Fibroblast of lung (primary cell): ENCODE results near the gene CCDC183. TPM values are rescaled to one million over a fixed set of nuclear protein-coding genes. Genes with fewer than 3 reads are reported as not detected.
"Not testable (repeated sequence)": the region's sequence is repeated elsewhere in the genome, so short reads cannot be mapped to it uniquely, and the experiment has no call there.

Experiments
- DNase-seq, 2 donors: peaks; one replicate each; pipeline versions ENCODE4 v3.0.0 to v3.0.0-alpha.2; 2010; ENCODE audit warnings: low read depth in 2 of 2
- H2AFZ ChIP-seq: 2 replicates; pipeline ENCODE4 v1.5.1; 2012; ENCODE audit warnings: low read length, control low read depth, inconsistent platforms
- H3K27ac ChIP-seq: 2 replicates; pipeline ENCODE4 v1.5.1; 2011; ENCODE audit warnings: low read length, control low read depth; ENCODE audit not compliant: insufficient read depth
- H3K27me3 ChIP-seq: 2 replicates; pipeline ENCODE4 v1.5.1; 2011; ENCODE audit warnings: mild to moderate bottlenecking, low read length; ENCODE audit not compliant: control insufficient read depth, insufficient read depth
- H3K36me3 ChIP-seq: 2 replicates; pipeline ENCODE4 v1.5.1; 2011; ENCODE audit warnings: low read length; ENCODE audit not compliant: control insufficient read depth, insufficient read depth
- H3K4me1 ChIP-seq: 2 replicates; pipeline ENCODE4 v1.5.1; 2011; ENCODE audit warnings: low read length; ENCODE audit not compliant: control insufficient read depth, insufficient read depth; ENCODE audit errors: extremely low read depth
- H3K4me2 ChIP-seq: 2 replicates; pipeline ENCODE4 v1.5.1; 2011; ENCODE audit warnings: low read length, control low read depth; ENCODE audit not compliant: insufficient read depth; ENCODE audit errors: extremely low read depth
- H3K4me3 ChIP-seq, 4 experiments: fragments of 200-600 bp in 1 of 4; sonication (generic) in 1 of 4; replicated peaks in 1 of 4; 2 replicates each; pipeline ENCODE4 v1.5.1; 2011 to 2016; ENCODE audit warnings: low read length in 4 of 4, low read depth in 3 of 4, mild to moderate bottlenecking in 3 of 4, control low read depth in 2 of 4, inconsistent platforms in 1 of 4, mixed read lengths in 1 of 4; ENCODE audit not compliant: insufficient read depth in 1 of 4; ENCODE audit errors: control extremely low read depth in 1 of 4
- H3K79me2 ChIP-seq: 2 replicates; pipeline ENCODE4 v1.5.1; 2012; ENCODE audit warnings: mild to moderate bottlenecking, low read length, inconsistent platforms; ENCODE audit not compliant: control insufficient read depth, insufficient read depth
- H3K9ac ChIP-seq: 2 replicates; pipeline ENCODE4 v1.5.1; 2011; ENCODE audit warnings: mild to moderate bottlenecking, low read length, control low read depth; ENCODE audit not compliant: insufficient read depth
- H3K9me3 ChIP-seq: 2 replicates; pipeline ENCODE4 v1.5.1; 2012; ENCODE audit warnings: low read depth, low read length; ENCODE audit not compliant: control insufficient read depth, insufficient read depth
- H4K20me1 ChIP-seq: 2 replicates; pipeline ENCODE4 v1.5.1; 2011; ENCODE audit warnings: low read length; ENCODE audit not compliant: control insufficient read depth, insufficient read depth; ENCODE audit errors: extremely low read depth
- EZH2 ChIP-seq: IDR thresholded peaks from 2 replicates; pipeline ENCODE4 v1.5.1; 2012; ENCODE audit warnings: low read length, control low read depth, mild to moderate bottlenecking; ENCODE audit errors: missing control alignments
- polyA plus RNA-seq, 2 donors: library from polyadenylated mRNA; depleted of rRNA in 1 of 2; stranded (reverse) in 1 of 2; unstranded in 1 of 2; fragments of >200 nt; gene quantifications; 2 replicates each; pipeline ENCODE4 v1.2.1, GENCODE V29; 2011 to 2012; ENCODE audit warnings: missing spikeins in 1 of 2
- total RNA-seq: library from RNA; depleted of rRNA; stranded (reverse); fragments of >200 nt; gene quantifications from 2 replicates; pipeline ENCODE4 v1.2.1, GENCODE V29; 2014
- TF ChIP-seq, protein P1 (sequence below), 2 donors: IDR thresholded peaks in 1 of 2; conservative IDR thresholded peaks in 1 of 2; 1 replicate in 1 of 2; 2 replicates in 1 of 2; pipeline ENCODE4 v1.5.1; 2011 to 2012; ENCODE audit warnings: low read length in 2 of 2, control low read depth in 1 of 2, inconsistent platforms in 1 of 2, low read depth in 1 of 2, mild to moderate bottlenecking in 1 of 2

CCDC183 gene
- total and polyA plus RNA-seq, 2 donors (not counting 1 experiment from before 2014, with no cell fraction given) = 0.35 to 0.99 TPM

DNA sequence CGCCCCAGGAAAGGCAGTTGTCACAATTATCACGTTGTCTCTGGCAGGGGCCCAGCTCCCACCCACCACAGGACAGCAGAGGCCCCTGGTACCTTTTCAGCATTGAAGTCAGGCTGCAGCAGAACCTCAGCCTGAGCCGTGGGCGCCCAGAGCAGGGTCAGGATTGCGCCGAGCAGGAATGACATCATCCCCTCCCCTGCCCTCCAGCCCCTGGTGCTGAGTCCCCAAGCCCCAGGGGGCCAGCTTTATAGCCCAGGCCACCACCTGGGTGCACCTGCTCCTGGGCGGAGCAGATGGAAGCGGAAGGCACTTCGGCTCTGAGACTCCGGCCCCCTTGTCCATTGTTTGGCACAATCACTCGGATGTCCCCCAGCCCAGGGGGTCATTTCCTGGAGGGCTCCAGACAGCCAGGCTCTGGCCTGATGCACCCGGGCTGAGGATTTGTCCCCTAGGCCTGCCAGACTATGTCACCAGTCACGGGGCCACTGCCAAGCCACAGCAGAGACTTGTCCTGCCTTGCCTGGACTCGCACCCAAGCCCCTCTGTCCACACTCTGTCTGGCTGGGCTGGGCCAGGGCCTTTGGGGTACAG lies 31.7 kb upstream of the CCDC183 start, which contains the start of gene LCN15:
TSS of gene LCN15 (minus strand) at position 218 of the 591 bp plus-strand sequence. CDS start at position 188, 30 bp downstream.
- peaks cover 8% of the 10 kb centered on the region for H3K27me3 ChIP-seq
- no peaks in the 10 kb centered on the region for H4K20me1 ChIP-seq
- TF ChIP-seq, protein P1, sequence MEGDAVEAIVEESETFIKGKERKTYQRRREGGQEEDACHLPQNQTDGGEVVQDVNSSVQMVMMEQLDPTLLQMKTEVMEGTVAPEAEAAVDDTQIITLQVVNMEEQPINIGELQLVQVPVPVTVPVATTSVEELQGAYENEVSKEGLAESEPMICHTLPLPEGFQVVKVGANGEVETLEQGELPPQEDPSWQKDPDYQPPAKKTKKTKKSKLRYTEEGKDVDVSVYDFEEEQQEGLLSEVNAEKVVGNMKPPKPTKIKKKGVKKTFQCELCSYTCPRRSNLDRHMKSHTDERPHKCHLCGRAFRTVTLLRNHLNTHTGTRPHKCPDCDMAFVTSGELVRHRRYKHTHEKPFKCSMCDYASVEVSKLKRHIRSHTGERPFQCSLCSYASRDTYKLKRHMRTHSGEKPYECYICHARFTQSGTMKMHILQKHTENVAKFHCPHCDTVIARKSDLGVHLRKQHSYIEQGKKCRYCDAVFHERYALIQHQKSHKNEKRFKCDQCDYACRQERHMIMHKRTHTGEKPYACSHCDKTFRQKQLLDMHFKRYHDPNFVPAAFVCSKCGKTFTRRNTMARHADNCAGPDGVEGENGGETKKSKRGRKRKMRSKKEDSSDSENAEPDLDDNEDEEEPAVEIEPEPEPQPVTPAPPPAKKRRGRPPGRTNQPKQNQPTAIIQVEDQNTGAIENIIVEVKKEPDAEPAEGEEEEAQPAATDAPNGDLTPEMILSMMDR (conservative IDR thresholded peaks at IDR 0.05 in 1 of 2, IDR thresholded peaks at IDR 0.05 in 1 of 2; ENCODE audit: low read depth in 1 of 2, low read length in 2 of 2) = no peak
- TF ChIP-seq EZH2 = no peak
- H3K9me3 ChIP-seq = no peaks in the 10 kb centered on the region
- DNase-seq = no peak
- H3K4me2 ChIP-seq = no peak within 1 kb of the TSS
- H3K36me3 ChIP-seq = no peaks in the 10 kb centered on the region
- H3K4me3 ChIP-seq = no peak within 1 kb of the TSS
- no peak within 1 kb of the TSS for H2AFZ ChIP-seq
- no peaks in the 10 kb centered on the region for H3K4me1 ChIP-seq
- H3K79me2 ChIP-seq = no peaks in the 10 kb centered on the region
- no peak within 1 kb of the TSS for H3K27ac ChIP-seq
- H3K9ac ChIP-seq = no peak within 1 kb of the TSS

DNA sequence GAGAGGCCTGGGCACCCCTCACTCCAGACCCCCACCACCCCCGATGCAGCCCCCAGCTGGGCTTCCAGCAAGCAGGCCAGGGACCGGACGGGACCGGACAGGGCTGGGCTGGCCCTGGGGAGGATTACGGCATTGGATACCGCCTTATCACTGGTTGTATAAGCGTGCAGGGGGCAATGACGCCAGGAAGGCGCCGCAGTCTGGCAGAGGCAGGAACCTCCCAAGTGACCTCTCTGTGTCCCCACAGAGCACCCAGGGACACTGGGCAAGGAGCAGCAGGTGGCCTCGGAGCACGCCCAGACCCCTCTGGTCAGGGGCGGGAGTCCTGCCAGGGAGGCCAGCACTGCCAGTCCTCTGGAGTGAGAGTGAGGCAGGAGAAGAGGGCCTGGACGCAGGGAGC lies 31.1 kb upstream of the CCDC183 start:
- no peak for DNase-seq
- peaks cover 8% of the 10 kb centered on the region for H3K27me3 ChIP-seq
- TF ChIP-seq EZH2 = no peak
- TF ChIP-seq, protein P1 (conservative IDR thresholded peaks at IDR 0.05 in 1 of 2, IDR thresholded peaks at IDR 0.05 in 1 of 2; ENCODE audit: low read depth in 1 of 2, low read length in 2 of 2) = no peak
- H3K79me2 ChIP-seq = no peaks in the 10 kb centered on the region
- H3K9ac ChIP-seq = no peak overlapping the region
- no peaks in the 10 kb centered on the region for H4K20me1 ChIP-seq
- H3K36me3 ChIP-seq = no peaks in the 10 kb centered on the region
- no peak overlapping the region for H3K4me3 ChIP-seq
- H3K27ac ChIP-seq = no peak overlapping the region
- H3K4me2 ChIP-seq = no peak overlapping the region
- H3K4me1 ChIP-seq = no peaks in the 10 kb centered on the region
- H3K9me3 ChIP-seq = no peaks in the 10 kb centered on the region
- H2AFZ ChIP-seq = no peak overlapping the region

DNA sequence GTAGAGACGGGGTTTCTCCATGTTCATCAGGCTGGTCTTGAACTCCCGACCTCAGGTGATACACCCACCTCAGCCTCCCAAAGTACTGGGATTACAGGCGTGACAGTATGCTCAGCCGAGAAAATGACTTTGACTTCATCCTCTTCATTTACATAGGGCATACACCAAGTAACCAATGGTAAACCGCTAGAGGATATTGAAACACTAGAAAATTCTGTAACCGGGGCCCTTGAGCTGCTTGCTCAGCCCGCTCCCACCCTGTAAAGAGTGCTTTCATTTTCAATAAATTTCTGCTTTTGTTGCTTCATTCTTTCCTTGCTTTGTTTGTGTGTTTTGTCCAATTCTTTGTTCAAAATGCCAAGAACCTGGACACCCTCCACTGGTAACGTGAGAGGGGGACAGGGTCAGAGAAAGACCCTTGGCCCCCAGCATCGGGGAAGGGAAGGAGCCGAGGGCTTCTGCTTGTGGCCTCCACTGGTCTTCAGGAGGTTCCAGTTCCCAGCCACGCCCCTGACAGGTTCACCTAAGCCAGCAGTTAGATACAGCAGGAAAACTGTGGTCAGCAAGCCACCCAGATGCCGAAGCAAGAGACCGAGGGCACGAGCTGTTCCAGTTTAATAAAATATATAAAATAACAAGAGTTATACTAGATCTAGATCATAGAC lies 30.3 kb upstream of the CCDC183 start:
- H3K79me2 ChIP-seq, H3K4me1 ChIP-seq, H2AFZ ChIP-seq, H4K20me1 ChIP-seq, H3K4me3 ChIP-seq, H3K9ac ChIP-seq, H3K27ac ChIP-seq, DNase-seq, H3K4me2 ChIP-seq, H3K36me3 ChIP-seq, H3K9me3 ChIP-seq, H3K27me3 ChIP-seq: not testable (repeated sequence)
